Vagina (tissue), 2 donors: ENCODE measurements around the gene TIMM17B.

ENCODE experiments used
- CTCF ChIP-seq, 3 experiments: fragments of 450-650 bp in 2 of 3; fragments of 200-600 bp in 1 of 3; sonication (generic) in 1 of 3; IDR thresholded peaks; one replicate each; pipeline ENCODE4 v1.5.1; 2017 to 2019; ENCODE audit warnings: antibody characterized with exemption in 3 of 3, mild to moderate bottlenecking in 2 of 3, moderate library complexity in 2 of 3
- POLR2AphosphoS5 ChIP-seq, 2 donors: sonication (generic); formaldehyde crosslinking; IDR thresholded peaks; one replicate each; pipeline ENCODE4 v1.9.0; 2017; ENCODE audit warnings: antibody characterized with exemption in 2 of 2, mild to moderate bottlenecking in 2 of 2, low read depth in 1 of 2; ENCODE audit not compliant: insufficient read depth in 1 of 2

- TF ChIP-seq POLR2AphosphoS5 (IDR thresholded peaks at IDR 0.05; ENCODE audit: insufficient read depth in 1 of 2, low read depth in 1 of 2) = no peak
- no peak for TF ChIP-seq CTCF (IDR thresholded peaks at IDR 0.05)
Measured at GRCh38 chrX:48897157-48897624, 377 bp downstream of the TIMM17B start.
